GM23338 (cell line): Measurements from ENCODE around the gene CHSY1.

Experiments used
- CREB1 ChIP-seq: fragments of 250-450 bp; sonication (Bioruptor Pico); IDR thresholded peaks from 2 replicates; pipeline ENCODE4 v1.5.0; 2020; ENCODE audit warnings: low read depth, mild to moderate bottlenecking, moderate library complexity
- CTCF ChIP-seq, 2 experiments: fragments of 200-600 bp in 1 of 2; sonication (generic) in 1 of 2; conservative IDR thresholded peaks; 2 replicates each; pipeline versions ENCODE4 v1.5.1 to v1.6.1; 2016 to 2017; ENCODE audit warnings: antibody characterized with exemption in 2 of 2, low read depth in 2 of 2, mild to moderate bottlenecking in 2 of 2, moderate library complexity in 1 of 2
- EZH2 ChIP-seq: fragments of 200-600 bp; sonication (generic); IDR thresholded peaks from one replicate; pipeline ENCODE4 v1.8.0; 2017; ENCODE audit warnings: antibody characterized with exemption, mild to moderate bottlenecking, low read depth; ENCODE audit not compliant: unreplicated experiment
- EZH2phosphoT487 ChIP-seq: fragments of 200-600 bp; sonication (generic); IDR thresholded peaks from one replicate; pipeline ENCODE4 v1.8.1; 2018; ENCODE audit warnings: antibody characterized with exemption; ENCODE audit not compliant: unreplicated experiment
- JUNB ChIP-seq: IDR thresholded peaks from one replicate; pipeline ENCODE4 v1.6.1; 2016; ENCODE audit warnings: antibody characterized with exemption; ENCODE audit not compliant: unreplicated experiment
- POLR2AphosphoS5 ChIP-seq: IDR thresholded peaks from 2 replicates; pipeline ENCODE4 v1.6.1; 2016; ENCODE audit warnings: antibody characterized with exemption, low read depth
- REST ChIP-seq: IDR thresholded peaks from one replicate; pipeline ENCODE4 v1.6.1; 2018; ENCODE audit warnings: antibody characterized with exemption; ENCODE audit not compliant: unreplicated experiment
- STAT1 ChIP-seq: IDR thresholded peaks from one replicate; pipeline ENCODE4 v1.6.1; 2016; ENCODE audit warnings: antibody characterized with exemption; ENCODE audit not compliant: unreplicated experiment
- ZNF114 ChIP-seq: fragments of 250-450 bp; sonication (Bioruptor Pico); IDR thresholded peaks from 2 replicates; pipeline ENCODE4 v1.5.0; 2020; ENCODE audit warnings: mild to moderate bottlenecking, moderate library complexity
- TF ChIP-seq, protein P1 (sequence below): IDR thresholded peaks from 2 replicates; pipeline ENCODE4 v1.6.1; 2016; ENCODE audit warnings: antibody characterized with exemption

DNA sequence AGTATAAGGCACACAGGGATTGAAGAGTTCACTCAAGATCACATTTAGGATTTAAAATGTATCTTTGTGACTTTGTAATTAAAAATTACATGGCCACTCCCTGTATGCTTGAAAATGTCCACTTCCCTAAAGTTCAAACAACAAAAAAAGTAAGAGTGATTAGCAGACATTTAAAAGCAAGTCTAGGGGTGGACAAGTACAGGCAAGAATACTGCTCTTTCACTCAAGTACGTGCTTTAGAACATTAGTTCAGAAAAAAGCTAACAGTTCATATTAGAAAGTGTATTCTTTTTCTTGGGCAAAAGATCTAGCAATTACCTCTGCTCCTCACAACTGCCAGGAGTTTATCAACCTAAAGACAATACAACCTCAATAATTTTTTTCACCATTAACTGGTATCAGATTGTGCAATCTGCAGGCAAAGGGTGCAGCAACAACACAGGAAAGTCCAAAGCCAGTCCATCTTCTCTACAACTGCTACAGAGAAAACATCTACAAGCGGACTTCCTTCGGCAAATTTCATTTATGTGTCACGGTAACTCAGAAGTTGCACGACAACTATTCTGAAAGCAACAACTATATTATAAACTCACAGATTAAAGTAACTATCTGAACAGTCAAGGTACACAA, 18.1 kb downstream of the CHSY1 start:
- TF ChIP-seq CTCF (conservative IDR thresholded peaks at IDR 0.05; ENCODE audit: low read depth in 2 of 2) (no peak), EZH2 (no peak), POLR2AphosphoS5 (no peak), REST (no peak), JUNB (no peak), EZH2phosphoT487 (no peak), STAT1 (no peak), ZNF114 (CRISPR knock-in tag) (no peak), CREB1 (CRISPR knock-in tag) (no peak)
- TF ChIP-seq, protein P1, sequence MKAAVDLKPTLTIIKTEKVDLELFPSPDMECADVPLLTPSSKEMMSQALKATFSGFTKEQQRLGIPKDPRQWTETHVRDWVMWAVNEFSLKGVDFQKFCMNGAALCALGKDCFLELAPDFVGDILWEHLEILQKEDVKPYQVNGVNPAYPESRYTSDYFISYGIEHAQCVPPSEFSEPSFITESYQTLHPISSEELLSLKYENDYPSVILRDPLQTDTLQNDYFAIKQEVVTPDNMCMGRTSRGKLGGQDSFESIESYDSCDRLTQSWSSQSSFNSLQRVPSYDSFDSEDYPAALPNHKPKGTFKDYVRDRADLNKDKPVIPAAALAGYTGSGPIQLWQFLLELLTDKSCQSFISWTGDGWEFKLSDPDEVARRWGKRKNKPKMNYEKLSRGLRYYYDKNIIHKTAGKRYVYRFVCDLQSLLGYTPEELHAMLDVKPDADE, result no peak
